ENCODE data around the gene PLEKHG2.

The PLEKHG2 gene

GRCh38 chr19:39422020-39422419, 9.6 kb downstream of the PLEKHG2 start:
- Histone ChIP-seq H3K4me3 (ENCODE audit: low read length) (no peak overlapping the region), H3K9me3 (ENCODE audit: insufficient read depth, low read length) (no peaks in the 10 kb centered on the region), H3K36me3 (replicated peaks; ENCODE audit: low read depth, low read length) (peaks cover 39% of the 10 kb centered on the region), H3K9ac (ENCODE audit: low read length) (no peak overlapping the region), H3K79me2 (ENCODE audit: low read length) (no peaks in the 10 kb centered on the region), H4K20me1 (ENCODE audit: insufficient read depth, low read length) (peaks cover 4% of the 10 kb centered on the region; the same call in 1 of the 2 replicates), H3K4me2 (ENCODE audit: low read length) (no peak overlapping the region), H3K4me1 (ENCODE audit: low read length) (no peaks in the 10 kb centered on the region), H3K27me3 (ENCODE audit: low read depth, low read length) (no peaks in the 10 kb centered on the region), H3K27ac (ENCODE audit: low read length) (no peak overlapping the region), H2AFZ (ENCODE audit: low read depth, low read length) (no peak overlapping the region)
- TF ChIP-seq EZH2phosphoT487 (IDR thresholded peaks at IDR 0.05; ENCODE audit: low read depth) (no peak), CTCF (IDR thresholded peaks at IDR 0.05; ENCODE audit: low read depth, low read length) (no peak)

- H3K36me3 ChIP-seq (replicated peaks; ENCODE audit: low read depth, low read length), result peaks cover 36% of the 10 kb centered on the region
- peaks cover 4% of the 10 kb centered on the region; the same call in 1 of the 2 replicates for H4K20me1 ChIP-seq (ENCODE audit: insufficient read depth, low read length)
Observed at GRCh38 chr19:39423258-39424086, 11.0 kb downstream of the PLEKHG2 start.

GRCh38 chr19:39424934-39425333, 12.5 kb downstream of the PLEKHG2 start:
- Histone ChIP-seq H3K4me3 (ENCODE audit: low read length) (no peak overlapping the region), H3K27me3 (ENCODE audit: low read depth, low read length) (no peaks in the 10 kb centered on the region), H3K27ac (ENCODE audit: low read length) (no peak overlapping the region), H3K79me2 (ENCODE audit: low read length) (no peaks in the 10 kb centered on the region), H3K4me1 (ENCODE audit: low read length) (no peaks in the 10 kb centered on the region), H3K36me3 (replicated peaks; ENCODE audit: low read depth, low read length) (peaks cover 28% of the 10 kb centered on the region), H3K4me2 (ENCODE audit: low read length) (no peak overlapping the region), H4K20me1 (ENCODE audit: insufficient read depth, low read length) (peaks cover 4% of the 10 kb centered on the region; the same call in 1 of the 2 replicates), H2AFZ (ENCODE audit: low read depth, low read length) (no peak overlapping the region), H3K9ac (ENCODE audit: low read length) (no peak overlapping the region), H3K9me3 (ENCODE audit: insufficient read depth, low read length) (no peaks in the 10 kb centered on the region)
- TF ChIP-seq EZH2phosphoT487 (IDR thresholded peaks at IDR 0.05; ENCODE audit: low read depth) (no peak), CTCF (IDR thresholded peaks at IDR 0.05; ENCODE audit: low read depth, low read length) (no peak)

More at GRCh38 chr19:39423258-39424086, 11.0 kb downstream of the PLEKHG2 start:
- no peaks in the 10 kb centered on the region for H3K79me2 ChIP-seq (ENCODE audit: low read length)
- no peak overlapping the region for H3K27ac ChIP-seq (ENCODE audit: low read length)
- TF ChIP-seq EZH2phosphoT487 (IDR thresholded peaks at IDR 0.05; ENCODE audit: low read depth), result no peak
- TF ChIP-seq CTCF (IDR thresholded peaks at IDR 0.05; ENCODE audit: low read depth, low read length), result no peak
- no peak overlapping the region for H2AFZ ChIP-seq (ENCODE audit: low read depth, low read length)
- H3K27me3 ChIP-seq (ENCODE audit: low read depth, low read length), result no peaks in the 10 kb centered on the region
- no peaks in the 10 kb centered on the region for H3K4me1 ChIP-seq (ENCODE audit: low read length)
- no peaks in the 10 kb centered on the region for H3K9me3 ChIP-seq (ENCODE audit: insufficient read depth, low read length)
- no peak overlapping the region for H3K4me3 ChIP-seq (ENCODE audit: low read length)
- H3K9ac ChIP-seq (ENCODE audit: low read length), result no peak overlapping the region
- no peak overlapping the region for H3K4me2 ChIP-seq (ENCODE audit: low read length)

GRCh38 chr19:39425744-39426143, 13.3 kb downstream of the PLEKHG2 start:
- H3K4me3 ChIP-seq (ENCODE audit: low read length), result no peak overlapping the region
- H3K27me3 ChIP-seq (ENCODE audit: low read depth, low read length), result no peaks in the 10 kb centered on the region
- peaks cover 23% of the 10 kb centered on the region for H3K36me3 ChIP-seq (replicated peaks; ENCODE audit: low read depth, low read length)
- H3K4me1 ChIP-seq (ENCODE audit: low read length), result peaks cover 5% of the 10 kb centered on the region
- no peaks in the 10 kb centered on the region for H3K9me3 ChIP-seq (ENCODE audit: insufficient read depth, low read length)
- H3K79me2 ChIP-seq (ENCODE audit: low read length), result no peaks in the 10 kb centered on the region
- H4K20me1 ChIP-seq (ENCODE audit: insufficient read depth, low read length), result peaks cover 4% of the 10 kb centered on the region; the same call in 1 of the 2 replicates
- no peak overlapping the region for H3K4me2 ChIP-seq (ENCODE audit: low read length)
- no peak overlapping the region for H2AFZ ChIP-seq (ENCODE audit: low read depth, low read length)
- H3K27ac ChIP-seq (ENCODE audit: low read length), result no peak overlapping the region
- TF ChIP-seq CTCF (IDR thresholded peaks at IDR 0.05; ENCODE audit: low read depth, low read length) (no peak), EZH2phosphoT487 (IDR thresholded peaks at IDR 0.05; ENCODE audit: low read depth) (no peak)
- no peak overlapping the region for H3K9ac ChIP-seq (ENCODE audit: low read length)

All from OCI-LY3 (cell line).